CD4-positive, alpha-beta T cell (primary cell): ENCODE results near the gene JARID2. TPM values are rescaled to one million over a fixed set of nuclear protein-coding genes. Genes with fewer than 3 reads are reported as not detected.
"Not testable (repeated sequence)": the region's sequence is repeated elsewhere in the genome, so short reads cannot be mapped to it uniquely, and the experiment has no call there.

Experiments used
- ATAC-seq: fragments of 200-7000 bp; cut with Tn5 transposase; one replicate; pipeline ENCODE4 v1.10.0; 2022; ENCODE audit warnings: mild to moderate bottlenecking; ENCODE audit not compliant: poor library complexity
- CTCF ChIA-PET: fragments of 350-600 bp; sonication (Branson Sonifier 250); formaldehyde crosslinking; loops from one replicate; lab custom pipeline; 2021; ENCODE audit warnings: antibody characterized with exemption, inconsistent platforms; lab: Charles Lee
- POLR2A ChIA-PET: fragments of 350-600 bp; sonication (Branson Sonifier 250); formaldehyde crosslinking; loops from one replicate; lab custom pipeline; 2021; ENCODE audit warnings: antibody characterized with exemption, inconsistent platforms; lab: Charles Lee
- DNase-seq, 14 experiments: peaks; one replicate each; pipeline ENCODE4 v3.0.0-alpha.2; 2013 to 2020; ENCODE audit warnings: mixed read lengths in 2 of 14
- H3K27ac ChIP-seq, 2 donors: one replicate each; pipeline versions ENCODE4 v1.5.1 to v1.7.0; 2013; ENCODE audit warnings: low read length in 2 of 2, low read depth in 1 of 2, mild to moderate bottlenecking in 1 of 2
- H3K27me3 ChIP-seq, 2 experiments: 1 replicate in 1 of 2; 2 replicates in 1 of 2; pipeline versions ENCODE4 v1.6.1 to v1.7.0; 2013; ENCODE audit warnings: low read length in 2 of 2, control low read depth in 1 of 2, mild to moderate bottlenecking in 1 of 2, moderate library complexity in 1 of 2; ENCODE audit not compliant: insufficient read depth in 2 of 2, control insufficient read depth in 1 of 2
- H3K36me3 ChIP-seq: one replicate; pipeline ENCODE4 v1.6.1; 2013; ENCODE audit warnings: low read length, control low read depth; ENCODE audit not compliant: insufficient read depth
- H3K4me1 ChIP-seq: one replicate; pipeline ENCODE4 v1.6.1; 2013; ENCODE audit warnings: low read length, control low read depth; ENCODE audit not compliant: insufficient read depth
- H3K4me3 ChIP-seq: one replicate; pipeline ENCODE4 v1.5.1; 2013; ENCODE audit warnings: mild to moderate bottlenecking, low read length, moderate library complexity
- H3K9me3 ChIP-seq, 2 experiments: 1 replicate in 1 of 2; 2 replicates in 1 of 2; pipeline versions ENCODE4 v1.6.1 to v1.7.0; 2013; ENCODE audit warnings: low read length in 2 of 2, mild to moderate bottlenecking in 2 of 2, control low read depth in 1 of 2, moderate library complexity in 1 of 2; ENCODE audit not compliant: control insufficient read depth in 1 of 2, insufficient read depth in 1 of 2
- H3K27ac Mint-ChIP-seq: one replicate; pipeline ENCODE4 v1.8.0; 2020; ENCODE audit warnings: mixed read lengths
- H3K27me3 Mint-ChIP-seq: one replicate; pipeline ENCODE4 v1.8.0; 2021; ENCODE audit warnings: mixed read lengths
- H3K36me3 Mint-ChIP-seq: one replicate; pipeline ENCODE4 v1.8.0; 2021; ENCODE audit warnings: low read depth, mixed read lengths
- H3K4me1 Mint-ChIP-seq: one replicate; pipeline ENCODE4 v1.8.0; 2021; ENCODE audit warnings: low read depth, mixed read lengths
- H3K4me3 Mint-ChIP-seq: one replicate; pipeline ENCODE4 v1.8.0; 2020; ENCODE audit warnings: mild to moderate bottlenecking, mixed read lengths
- H3K9me3 Mint-ChIP-seq: one replicate; pipeline ENCODE4 v1.8.0; 2020; ENCODE audit warnings: mixed read lengths
- intact Hi-C, 2 experiments: fragments of 100-400 bp; cut with DNase I in 1 of 2; cut with micrococcal nuclease in 1 of 2; formaldehyde crosslinking; loops; one replicate each; pipeline versions ENCODE4 v1.15.1 to v1.9.0; 2023 to 2025; cut with DNase I, micrococcal nuclease
- total RNA-seq, 174 experiments: library from RNA in 2 of 174; stranded (reverse) in 2 of 174; gene quantifications; one replicate each; pipeline ENCODE4 v1.2.3 and lab custom pipeline; 2021 to 2026
- TF ChIP-seq, protein P1 (sequence below): fragments of 200-600 bp; IDR thresholded peaks from one replicate; pipeline ENCODE4 v1.8.0; 2022; ENCODE audit warnings: antibody characterized with exemption, mild to moderate bottlenecking

JARID2 gene
- total RNA-seq, 2 experiments from 2014 or later = 32.0 to 33.0 TPM

DNA sequence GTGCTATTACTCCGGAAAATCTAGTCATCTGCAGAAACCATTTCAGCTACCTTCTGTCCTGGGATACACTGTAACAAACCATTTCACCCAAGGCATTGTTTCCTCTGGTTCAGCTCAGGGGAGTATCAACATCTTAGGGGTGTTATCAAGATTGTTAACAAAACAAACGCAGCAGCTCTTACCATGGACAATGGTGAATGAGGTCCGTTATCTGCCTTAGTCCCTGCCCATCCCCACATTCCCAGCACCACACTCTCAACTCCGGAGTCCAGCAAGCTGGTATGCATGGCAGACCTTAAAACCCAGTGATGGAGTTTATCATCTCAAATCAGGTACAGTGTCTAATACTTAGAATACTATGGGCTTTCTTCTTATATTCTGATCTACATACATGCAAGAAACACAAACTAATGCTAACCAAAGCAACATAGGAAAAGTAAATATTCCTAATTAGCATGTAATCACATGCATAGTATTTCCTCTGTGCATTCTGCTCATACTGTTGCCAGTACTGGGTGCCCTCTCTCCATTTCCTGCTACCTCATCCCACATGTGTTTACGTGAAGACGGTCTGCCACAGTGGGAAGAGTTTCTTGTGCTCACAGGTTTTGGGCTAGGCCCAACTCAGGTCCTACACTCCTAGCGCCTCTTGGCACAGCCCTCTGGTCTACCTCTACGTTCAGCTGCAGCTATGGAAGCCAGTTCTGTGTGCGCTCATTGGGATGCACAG, 293.1 kb downstream of the JARID2 start:
- H3K4me1 ChIP-seq = peaks cover 4% of the 10 kb centered on the region
- intact Hi-C loops = no loop called here
- Mint-ChIP-seq H3K27me3 (no peaks in the 10 kb centered on the region), H3K4me3 (no peak overlapping the region), H3K4me1 (peaks cover 7% of the 10 kb centered on the region), H3K9me3 (no peaks in the 10 kb centered on the region), H3K27ac (no peak overlapping the region), H3K36me3 (peaks cover 6% of the 10 kb centered on the region)
- POLR2A ChIA-PET = no interaction called here
- ATAC-seq (no peak), DNase-seq (no peak)
- no peaks in the 10 kb centered on the region for H3K36me3 ChIP-seq
- H3K9me3 ChIP-seq = no peaks in the 10 kb centered on the region
- CTCF ChIA-PET = no interaction called here
- H3K27ac ChIP-seq = no peak overlapping the region
- H3K4me3 ChIP-seq = no peak overlapping the region
- H3K27me3 ChIP-seq = no peaks in the 10 kb centered on the region
- TF ChIP-seq, protein P1, sequence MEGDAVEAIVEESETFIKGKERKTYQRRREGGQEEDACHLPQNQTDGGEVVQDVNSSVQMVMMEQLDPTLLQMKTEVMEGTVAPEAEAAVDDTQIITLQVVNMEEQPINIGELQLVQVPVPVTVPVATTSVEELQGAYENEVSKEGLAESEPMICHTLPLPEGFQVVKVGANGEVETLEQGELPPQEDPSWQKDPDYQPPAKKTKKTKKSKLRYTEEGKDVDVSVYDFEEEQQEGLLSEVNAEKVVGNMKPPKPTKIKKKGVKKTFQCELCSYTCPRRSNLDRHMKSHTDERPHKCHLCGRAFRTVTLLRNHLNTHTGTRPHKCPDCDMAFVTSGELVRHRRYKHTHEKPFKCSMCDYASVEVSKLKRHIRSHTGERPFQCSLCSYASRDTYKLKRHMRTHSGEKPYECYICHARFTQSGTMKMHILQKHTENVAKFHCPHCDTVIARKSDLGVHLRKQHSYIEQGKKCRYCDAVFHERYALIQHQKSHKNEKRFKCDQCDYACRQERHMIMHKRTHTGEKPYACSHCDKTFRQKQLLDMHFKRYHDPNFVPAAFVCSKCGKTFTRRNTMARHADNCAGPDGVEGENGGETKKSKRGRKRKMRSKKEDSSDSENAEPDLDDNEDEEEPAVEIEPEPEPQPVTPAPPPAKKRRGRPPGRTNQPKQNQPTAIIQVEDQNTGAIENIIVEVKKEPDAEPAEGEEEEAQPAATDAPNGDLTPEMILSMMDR = no peak

DNA sequence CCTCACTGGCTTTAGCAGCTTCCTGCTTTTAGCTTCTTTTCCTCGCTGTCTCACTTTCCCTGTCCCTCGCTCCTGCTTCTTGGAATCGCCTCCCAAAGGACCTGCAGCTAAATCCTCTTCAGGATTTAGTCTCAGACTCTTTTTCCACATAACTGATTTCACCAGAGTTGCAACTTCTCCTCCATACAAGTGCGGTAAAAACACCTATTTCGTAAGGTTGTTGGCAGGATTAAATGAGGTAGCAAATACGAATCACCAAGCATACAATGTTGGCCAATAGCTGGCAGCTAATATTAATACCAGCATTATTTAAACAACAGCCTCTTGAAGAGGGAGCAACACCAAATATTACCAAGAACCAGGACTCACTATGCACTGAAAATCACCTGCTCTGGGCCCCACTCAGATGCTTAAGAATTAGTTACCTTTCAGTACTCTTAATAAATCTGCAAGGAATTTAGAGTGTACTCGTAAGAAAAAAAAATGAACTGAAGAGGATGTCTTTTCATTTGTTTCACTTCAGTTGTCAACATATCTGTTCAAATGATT, 293.9 kb downstream of the JARID2 start:
- Mint-ChIP-seq H3K4me1 (peaks cover 7% of the 10 kb centered on the region), H3K4me3 (no peak overlapping the region), H3K27me3 (no peaks in the 10 kb centered on the region), H3K9me3 (no peaks in the 10 kb centered on the region), H3K27ac (no peak overlapping the region), H3K36me3 (peaks cover 3% of the 10 kb centered on the region)
- H3K9me3 ChIP-seq = no peaks in the 10 kb centered on the region
- no peak overlapping the region for H3K4me3 ChIP-seq
- intact Hi-C loops = no loop called here
- POLR2A ChIA-PET = no interaction called here
- TF ChIP-seq, protein P1 = no peak
- H3K27ac ChIP-seq = no peak overlapping the region
- H3K27me3 ChIP-seq = no peaks in the 10 kb centered on the region
- H3K4me1 ChIP-seq = peaks cover 4% of the 10 kb centered on the region
- CTCF ChIA-PET = no interaction called here
- DNase-seq (no peak), ATAC-seq (no peak)
- H3K36me3 ChIP-seq = no peaks in the 10 kb centered on the region

DNA sequence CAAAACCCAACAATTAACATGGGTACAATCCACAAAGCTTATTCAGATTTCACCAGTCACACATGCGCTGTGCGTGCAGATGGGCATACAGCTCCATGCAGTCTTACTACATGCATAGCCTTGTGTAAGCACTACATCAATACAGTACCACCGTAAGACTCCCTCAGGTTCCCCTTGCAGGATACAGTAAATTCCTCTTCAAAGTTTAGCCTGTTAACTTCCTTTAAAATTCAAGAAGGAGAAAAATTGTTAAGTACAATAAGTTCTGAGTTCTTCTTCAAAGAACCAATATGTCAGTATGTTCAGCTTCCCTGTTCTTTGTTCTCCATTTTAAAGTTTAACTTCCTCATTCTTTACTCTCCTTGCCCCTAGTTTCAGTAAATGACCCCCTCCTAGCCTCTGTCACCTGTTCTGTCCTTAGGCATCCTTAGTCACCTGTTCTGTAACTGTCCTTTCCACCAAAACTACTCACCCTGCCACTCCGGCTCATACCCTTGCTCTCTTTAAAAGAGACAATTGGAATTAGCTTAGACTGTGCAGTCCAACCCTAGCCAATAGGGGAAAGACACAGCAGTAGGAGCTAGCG, 297.6 kb downstream of the JARID2 start:
- H3K4me3 Mint-ChIP-seq = not testable (repeated sequence)

More for the DNA sequence above, 297.6 kb downstream of the JARID2 start:
- H3K27me3 ChIP-seq, H3K36me3 ChIP-seq, H3K27ac Mint-ChIP-seq, CTCF ChIA-PET, intact Hi-C loops, H3K9me3 ChIP-seq, POLR2A ChIA-PET, H3K4me1 ChIP-seq, DNase-seq, ATAC-seq, H3K9me3 Mint-ChIP-seq, H3K4me3 ChIP-seq, H3K27ac ChIP-seq, H3K27me3 Mint-ChIP-seq, H3K36me3 Mint-ChIP-seq: not testable (repeated sequence)
- peaks cover 10% of the 10 kb centered on the region for H3K4me1 Mint-ChIP-seq
